ENCODE results near the gene DNAAF5.

The DNAAF5 gene

GRCh38 chr7:770741-771166, 44.3 kb downstream of the DNAAF5 start:
- DNase-seq = no peak

GRCh38 chr7:771234-772004, 44.9 kb downstream of the DNAAF5 start:
- no peak for DNase-seq

- no peak for DNase-seq
Observed at GRCh38 chr7:772005-772294, 45.5 kb downstream of the DNAAF5 start.

GRCh38 chr7:772392-772791, 45.9 kb downstream of the DNAAF5 start:
- no peak for DNase-seq

DNA sequence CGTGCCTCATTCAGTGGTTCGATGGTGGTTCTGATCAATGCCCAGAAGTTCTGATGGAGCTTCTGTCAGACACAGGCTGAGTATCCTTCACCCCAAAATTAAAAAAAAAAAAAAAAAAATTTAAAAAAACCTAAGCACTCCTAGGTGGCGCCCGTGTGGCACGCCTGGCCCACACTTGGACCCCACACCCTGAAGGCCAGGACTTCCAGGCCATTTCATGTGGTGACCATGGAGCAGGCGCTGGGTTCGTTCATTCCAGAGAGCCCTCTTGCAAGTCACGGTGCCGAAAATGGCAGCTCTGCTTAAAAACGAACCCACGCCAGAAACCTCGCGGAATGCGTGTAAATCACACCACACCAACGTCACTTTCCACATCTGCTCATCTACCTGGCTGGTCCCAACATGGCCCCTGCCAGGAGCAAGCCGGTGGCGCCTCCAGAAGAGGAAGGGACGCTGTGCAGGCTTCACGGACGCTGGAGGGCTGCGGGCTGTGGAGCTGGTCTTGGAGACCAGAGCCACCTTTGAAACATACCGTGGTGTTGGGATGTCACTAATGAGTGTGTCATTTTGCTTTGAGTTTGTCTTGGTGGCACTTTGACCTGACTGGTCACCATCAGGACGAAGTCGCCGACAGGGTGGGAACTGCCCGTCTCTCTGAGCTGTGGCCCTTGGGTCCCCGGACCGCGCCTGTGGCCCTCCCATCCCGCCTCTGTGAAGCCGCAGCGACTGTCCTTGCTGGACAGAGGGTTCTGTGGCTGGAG, 46.5 kb downstream of the DNAAF5 start:
- DNase-seq = no peak

DNA sequence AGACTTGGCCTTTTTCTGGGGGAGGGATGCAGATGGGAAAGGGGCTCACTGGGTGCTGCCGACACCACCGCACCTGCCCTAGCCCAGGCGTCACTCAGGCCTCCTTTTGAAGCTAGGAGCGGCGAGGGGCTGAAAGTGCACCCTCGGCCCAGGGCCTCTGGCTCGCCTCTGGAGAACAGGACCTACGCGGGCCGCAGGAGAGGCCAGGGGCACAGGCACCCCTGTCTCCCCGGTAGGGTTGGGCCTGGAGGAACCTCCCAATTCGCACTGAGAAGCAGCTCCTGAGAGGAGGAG, 47.1 kb downstream of the DNAAF5 start:
- DNase-seq = no peak

DNA sequence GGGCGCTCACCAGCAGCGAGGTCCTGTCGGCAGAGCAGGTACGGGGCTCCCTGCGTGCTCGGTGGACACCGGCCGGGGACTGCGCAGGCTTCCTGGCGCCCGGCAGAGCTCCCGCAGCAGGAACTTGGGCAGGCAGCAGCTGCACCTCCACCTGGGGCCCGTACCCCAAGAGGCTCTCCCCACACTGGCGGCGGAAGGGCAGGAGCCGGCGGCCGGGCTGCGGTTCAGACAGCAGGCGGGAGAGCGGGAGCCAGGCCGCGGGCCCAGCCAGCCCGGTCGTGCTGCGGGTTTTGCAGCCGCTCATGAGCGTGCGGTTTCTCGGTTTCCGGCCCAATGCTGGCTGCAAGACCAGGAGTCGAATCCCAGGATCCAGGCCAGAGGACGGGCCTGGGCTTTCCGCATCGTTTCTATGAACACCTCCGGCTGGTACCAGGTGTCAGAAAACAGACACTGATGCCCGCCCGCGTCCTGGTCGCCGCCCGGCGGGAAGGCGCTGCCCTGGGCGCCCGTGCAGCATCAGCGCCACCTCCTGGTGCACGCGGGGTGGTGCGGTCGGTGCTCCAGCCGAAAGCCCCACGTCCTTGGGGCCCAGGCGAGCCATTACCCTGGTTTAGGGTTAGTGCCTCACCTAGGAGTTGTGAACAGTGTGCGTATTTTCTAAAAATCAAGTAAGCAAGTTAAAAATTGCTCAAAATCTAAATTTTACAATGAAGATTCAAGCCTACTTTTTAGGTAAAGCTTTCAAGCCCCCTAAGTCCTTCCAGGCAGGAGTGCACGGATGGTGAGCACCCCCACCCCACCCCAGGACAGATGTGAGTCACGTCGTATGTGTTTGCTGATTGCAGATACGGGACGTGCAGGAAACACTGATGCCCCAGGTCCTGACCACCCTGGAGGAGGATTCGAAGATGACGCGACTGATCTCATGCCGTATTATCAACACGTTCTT, 47.9 kb downstream of the DNAAF5 start:
- no peak for DNase-seq

DNA sequence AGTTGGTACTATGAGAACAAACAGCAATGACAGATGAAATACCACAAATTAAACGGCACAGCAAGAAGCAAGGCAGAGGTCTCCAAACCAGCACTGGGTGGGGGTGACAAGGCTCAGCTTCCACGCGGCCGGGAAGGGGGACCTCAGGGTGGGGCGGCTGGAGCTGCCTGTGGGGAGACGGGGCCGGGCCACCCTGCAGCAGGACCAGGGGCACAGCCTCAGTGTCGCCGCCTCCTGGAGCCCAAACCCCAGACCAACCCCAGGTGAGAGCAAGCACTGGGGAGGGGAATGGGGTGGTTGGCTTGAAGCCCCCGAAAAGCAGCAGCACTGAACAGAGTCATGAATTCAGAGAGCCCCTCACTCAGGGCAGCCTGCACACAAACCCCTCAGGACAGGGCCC, 49.9 kb downstream of the DNAAF5 start:
- DNase-seq = no peak

DNA sequence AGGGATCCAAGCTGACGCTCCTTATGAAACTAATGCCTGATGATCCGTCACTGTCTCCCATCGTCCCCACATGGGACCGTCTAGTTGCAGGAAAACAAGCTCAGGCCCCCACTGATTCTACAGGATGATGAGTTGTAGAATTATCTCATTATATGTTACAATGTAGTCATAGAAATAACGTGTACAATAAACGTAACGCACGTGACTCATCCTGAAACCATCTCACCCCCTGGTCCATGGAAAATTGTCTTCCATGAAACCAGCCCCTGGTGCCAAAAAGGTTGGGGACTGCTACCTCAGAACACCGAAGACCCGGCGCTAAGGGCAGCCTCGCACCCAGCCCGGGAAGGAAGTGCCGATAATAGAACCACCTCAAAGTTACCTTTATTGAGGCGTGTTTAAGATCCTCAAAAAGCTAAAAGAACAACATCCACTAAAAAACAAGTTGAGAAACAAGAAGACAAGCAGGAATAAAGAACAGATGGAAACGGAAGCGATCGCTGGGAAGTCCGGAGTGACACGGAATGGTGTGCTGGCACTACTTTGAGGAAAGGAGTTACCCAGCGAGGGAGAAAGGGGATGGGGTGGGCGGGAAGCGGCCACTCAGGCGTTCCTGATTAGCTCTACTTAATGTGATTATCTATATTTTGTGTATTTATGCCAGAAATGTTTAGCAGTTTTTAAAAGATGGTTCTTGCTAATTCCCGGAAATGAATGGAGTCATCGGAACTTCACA, 50.7 kb downstream of the DNAAF5 start:
- DNase-seq = no peak

- DNase-seq = no peak
Observed at GRCh38 chr7:777728-778078, 51.2 kb downstream of the DNAAF5 start.

- peak; percentile 30 for DNase-seq
Observed at GRCh38 chr7:778271-778967, 51.9 kb downstream of the DNAAF5 start.

DNA sequence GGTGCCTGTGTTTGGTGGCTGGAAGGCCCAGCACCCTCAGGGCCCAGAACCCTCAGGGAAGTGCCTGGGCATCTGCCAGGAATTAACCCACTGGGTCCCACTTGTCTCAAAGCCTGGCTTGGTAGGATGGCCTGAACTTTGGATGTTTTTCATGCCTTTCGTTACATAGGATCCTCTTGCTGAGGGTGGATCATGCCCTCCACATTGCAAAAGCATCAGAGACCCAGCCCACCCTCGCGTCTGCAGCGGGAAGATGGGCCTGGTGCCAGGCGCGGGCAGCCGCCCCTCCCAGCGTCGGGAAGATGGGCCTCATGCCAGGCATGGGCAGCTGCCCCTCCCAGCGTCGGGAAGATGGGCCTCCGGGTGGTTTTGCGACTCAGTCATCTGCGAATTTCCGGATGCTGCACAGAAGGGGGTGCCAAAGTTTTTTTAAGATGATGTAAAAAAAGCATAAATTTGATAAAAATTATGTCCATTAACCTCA, 52.5 kb downstream of the DNAAF5 start:
- DNase-seq = no peak

DNA sequence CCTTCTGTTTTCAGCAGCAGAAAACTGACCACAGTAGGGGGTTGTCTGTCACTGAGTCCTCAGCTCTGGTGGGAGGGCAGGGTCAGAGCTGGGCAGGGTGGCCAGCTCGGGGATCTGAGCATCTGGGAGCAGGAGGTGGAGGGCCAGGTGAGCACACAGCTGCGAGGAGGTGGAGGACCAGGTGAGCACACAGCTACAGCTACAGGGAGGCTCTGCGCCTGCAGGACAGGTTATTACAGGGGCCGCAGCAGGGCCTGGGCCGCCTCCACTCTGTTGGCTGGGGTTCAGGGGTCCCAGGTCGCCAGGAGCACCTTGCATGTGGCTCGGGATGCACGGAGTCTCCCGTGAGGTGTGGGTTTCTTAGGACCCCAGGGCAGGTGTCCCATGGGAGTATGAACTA, 53.0 kb downstream of the DNAAF5 start:
- peak; percentile 7 for DNase-seq

- DNase-seq = no peak
Observed at GRCh38 chr7:780081-780480, 53.6 kb downstream of the DNAAF5 start.

DNA sequence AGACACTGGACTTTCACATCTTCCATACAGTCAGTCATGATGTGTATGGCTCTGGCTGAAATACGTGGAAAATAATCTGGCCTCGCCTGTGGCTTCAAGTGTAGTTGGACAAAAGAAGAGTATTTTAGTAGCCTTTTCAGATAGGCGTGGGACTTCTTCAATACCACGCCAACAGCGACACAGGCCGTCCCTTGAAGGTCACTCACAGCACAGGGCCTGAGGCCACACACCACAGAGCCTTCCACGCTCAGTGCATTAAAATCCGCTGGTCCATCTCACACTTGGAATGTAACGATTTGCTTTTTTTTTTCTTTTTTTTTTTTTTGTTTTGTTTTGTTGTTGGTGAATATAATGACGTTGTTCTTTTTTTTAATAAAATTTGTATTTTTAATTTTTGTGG, 54.0 kb downstream of the DNAAF5 start:
- no peak for DNase-seq

DNA sequence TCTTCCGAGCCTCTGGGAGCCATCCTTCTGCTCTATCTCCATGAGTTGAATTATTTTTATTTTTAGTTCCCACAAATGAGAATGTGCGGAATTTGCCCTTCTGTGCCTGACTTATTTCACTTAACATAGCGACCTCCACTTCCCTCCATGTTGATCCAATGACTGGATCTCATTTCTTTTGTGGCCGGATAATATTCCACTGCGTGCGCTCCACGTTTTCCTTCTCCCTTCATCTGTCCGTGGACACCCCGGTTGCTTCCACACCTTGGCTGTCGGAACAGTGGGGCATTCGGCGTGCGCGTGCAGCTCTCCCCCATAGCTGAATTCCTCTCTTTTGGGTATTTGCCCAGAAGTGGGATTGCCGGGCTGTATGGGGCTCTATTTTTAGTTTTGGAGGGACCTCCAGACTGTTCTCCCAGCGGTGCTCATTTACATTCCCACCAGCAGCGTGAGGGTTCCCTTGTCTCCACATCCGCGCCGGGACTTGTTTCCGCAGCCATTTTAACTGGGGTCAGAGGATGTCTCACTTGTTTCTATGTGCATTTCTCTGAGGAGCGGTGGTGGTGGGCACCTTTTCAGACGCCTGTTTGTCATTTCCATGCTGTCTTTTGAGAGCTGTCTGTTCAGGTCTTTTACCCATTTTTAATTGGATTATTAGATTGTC, 54.8 kb downstream of the DNAAF5 start:
- DNase-seq = no peak

- DNase-seq = no peak
Observed at GRCh38 chr7:781936-782529, 55.5 kb downstream of the DNAAF5 start.

GRCh38 chr7:782718-783449, 56.4 kb downstream of the DNAAF5 start:
- no peak for DNase-seq

- no peak for DNase-seq
Observed at GRCh38 chr7:783556-784490, 57.3 kb downstream of the DNAAF5 start.
